Prostate gland (tissue), 2 donors: ENCODE measurements around the gene FJX1. TPM values are rescaled to one million over a fixed set of nuclear protein-coding genes. Genes with fewer than 3 reads are reported as not detected.
"Not testable (repeated sequence)": the region's sequence is repeated elsewhere in the genome, so short reads cannot be mapped to it uniquely, and the experiment has no call there.

Experiments used
- DNase-seq: peaks from one replicate; pipeline ENCODE4 v3.0.0-alpha.2; 2019; ENCODE audit warnings: low spot score
- H3K27ac ChIP-seq, 2 donors: fragments of 200-600 bp; sonication (generic); 2 replicates each; pipeline ENCODE4 v1.5.1; 2017 to 2019
- H3K27me3 ChIP-seq: fragments of 200-600 bp; sonication (generic); replicated peaks from 2 replicates; pipeline ENCODE4 v1.5.1; 2019; ENCODE audit not compliant: insufficient read depth
- H3K36me3 ChIP-seq, 2 donors: fragments of 200-600 bp; sonication (generic); 1 replicate in 1 of 2; 2 replicates in 1 of 2; pipeline versions ENCODE4 v1.5.1 to v1.8.1; 2017 to 2019
- H3K4me1 ChIP-seq: fragments of 200-600 bp; sonication (generic); replicated peaks from 2 replicates; pipeline ENCODE4 v1.5.1; 2019
- H3K4me3 ChIP-seq, 2 donors: fragments of 200-600 bp; sonication (generic); 2 replicates each; pipeline ENCODE4 v1.5.1; 2017 to 2019
- H3K9me3 ChIP-seq: fragments of 200-600 bp; sonication (generic); 2 replicates; pipeline ENCODE4 v1.5.1; 2017
- POLR2A ChIP-seq: fragments of 450-650 bp; IDR thresholded peaks from one replicate; pipeline ENCODE4 v1.6.1; 2016; ENCODE audit warnings: antibody characterized with exemption, mild to moderate bottlenecking
- POLR2AphosphoS5 ChIP-seq: sonication (generic); formaldehyde crosslinking; IDR thresholded peaks from one replicate; pipeline ENCODE4 v1.6.1; 2017; ENCODE audit warnings: antibody characterized with exemption
- WGBS: methylation state at CpG from one replicate; pipeline ENCODE4 v1.1.5; 2018; 5-methylcytosine and 5-hydroxymethylcytosine counted together
- intact Hi-C: fragments of 100-400 bp; cut with DNase I; formaldehyde crosslinking; loops from one replicate; pipeline ENCODE4 v1.14.2; 2022
- total RNA-seq, 2 donors: library from RNA; depleted of rRNA; stranded (reverse); fragments of >200 nt; gene quantifications; one replicate each; pipeline ENCODE4 v1.1.0, GENCODE V29; 2016
- TF ChIP-seq, protein P1 (sequence below), 4 experiments: fragments of 200-600 bp in 2 of 4; fragments of 450-650 bp in 2 of 4; sonication (generic) in 2 of 4; IDR thresholded peaks; 1 replicate in 3 of 4; 2 replicates in 1 of 4; pipeline ENCODE4 v1.5.1; 2016 to 2019; ENCODE audit warnings: antibody characterized with exemption in 4 of 4, mild to moderate bottlenecking in 2 of 4, moderate library complexity in 2 of 4

Gene FJX1
- total RNA-seq, 2 donors from 2014 or later, result 10.8 to 13.7 TPM

DNA sequence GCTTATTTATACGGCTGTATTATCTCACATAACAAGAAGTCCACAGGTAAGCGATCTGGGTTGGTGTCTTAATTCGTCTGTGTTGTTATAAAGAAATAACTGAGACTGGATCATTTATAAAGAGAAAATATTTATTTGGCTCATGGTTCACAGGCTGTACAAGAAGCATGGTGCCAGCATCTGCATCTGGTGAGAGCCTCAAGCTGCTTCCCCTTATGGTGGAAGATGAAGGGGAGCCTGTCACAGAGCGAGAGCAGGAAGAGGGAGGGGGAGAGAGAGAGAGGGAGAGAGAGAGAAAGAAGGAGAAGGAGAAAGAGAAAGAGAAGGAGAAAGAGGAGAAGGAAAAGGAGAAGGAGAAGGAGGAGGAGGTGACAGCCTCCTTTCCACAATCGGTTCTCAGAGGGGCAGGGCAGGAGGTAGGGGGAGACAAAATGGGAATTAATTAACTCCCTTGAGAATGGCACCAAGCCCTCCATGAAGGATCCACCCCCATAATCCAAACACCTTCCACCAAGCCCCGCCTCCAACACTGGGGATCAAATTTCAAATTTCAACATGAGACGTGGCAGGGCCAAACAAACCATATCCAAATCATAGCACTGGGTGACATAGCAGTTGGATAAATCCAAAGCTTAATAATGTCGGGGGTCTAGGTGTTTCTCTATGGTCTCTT is 29.3 kb downstream of the FJX1 start:
- Histone ChIP-seq H3K4me3 (no peak overlapping the region), H3K27me3 (no peaks in the 10 kb centered on the region), H3K4me1 (no peaks in the 10 kb centered on the region), H3K27ac (no peak overlapping the region), H3K9me3 (no peaks in the 10 kb centered on the region), H3K36me3 (no peaks in the 10 kb centered on the region)
- no peak for DNase-seq
- 70% methylated on average over 8 of the region's 8 CpGs for WGBS
- TF ChIP-seq POLR2A, result no peak
- TF ChIP-seq POLR2AphosphoS5, result no peak
- TF ChIP-seq, protein P1, sequence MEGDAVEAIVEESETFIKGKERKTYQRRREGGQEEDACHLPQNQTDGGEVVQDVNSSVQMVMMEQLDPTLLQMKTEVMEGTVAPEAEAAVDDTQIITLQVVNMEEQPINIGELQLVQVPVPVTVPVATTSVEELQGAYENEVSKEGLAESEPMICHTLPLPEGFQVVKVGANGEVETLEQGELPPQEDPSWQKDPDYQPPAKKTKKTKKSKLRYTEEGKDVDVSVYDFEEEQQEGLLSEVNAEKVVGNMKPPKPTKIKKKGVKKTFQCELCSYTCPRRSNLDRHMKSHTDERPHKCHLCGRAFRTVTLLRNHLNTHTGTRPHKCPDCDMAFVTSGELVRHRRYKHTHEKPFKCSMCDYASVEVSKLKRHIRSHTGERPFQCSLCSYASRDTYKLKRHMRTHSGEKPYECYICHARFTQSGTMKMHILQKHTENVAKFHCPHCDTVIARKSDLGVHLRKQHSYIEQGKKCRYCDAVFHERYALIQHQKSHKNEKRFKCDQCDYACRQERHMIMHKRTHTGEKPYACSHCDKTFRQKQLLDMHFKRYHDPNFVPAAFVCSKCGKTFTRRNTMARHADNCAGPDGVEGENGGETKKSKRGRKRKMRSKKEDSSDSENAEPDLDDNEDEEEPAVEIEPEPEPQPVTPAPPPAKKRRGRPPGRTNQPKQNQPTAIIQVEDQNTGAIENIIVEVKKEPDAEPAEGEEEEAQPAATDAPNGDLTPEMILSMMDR (IDR thresholded peaks at IDR 0.05), result no peak
- intact Hi-C loops, result no loop called here

GRCh38 chr11:35650006-35650405 is 31.7 kb downstream of the FJX1 start:
- H3K4me1 ChIP-seq, result no peaks in the 10 kb centered on the region
- no peaks in the 10 kb centered on the region for H3K27me3 ChIP-seq
- no peak for DNase-seq
- no peaks in the 10 kb centered on the region for H3K9me3 ChIP-seq
- H3K27ac ChIP-seq, result no peak overlapping the region
- intact Hi-C loops, result no loop called here
- WGBS, result 8% methylated on average over 1 of the region's 1 CpG
- no peak overlapping the region for H3K4me3 ChIP-seq
- TF ChIP-seq POLR2AphosphoS5, result no peak
- TF ChIP-seq POLR2A, result no peak
- TF ChIP-seq, protein P1 (IDR thresholded peaks at IDR 0.05), result no peak
- H3K36me3 ChIP-seq, result no peaks in the 10 kb centered on the region

DNA sequence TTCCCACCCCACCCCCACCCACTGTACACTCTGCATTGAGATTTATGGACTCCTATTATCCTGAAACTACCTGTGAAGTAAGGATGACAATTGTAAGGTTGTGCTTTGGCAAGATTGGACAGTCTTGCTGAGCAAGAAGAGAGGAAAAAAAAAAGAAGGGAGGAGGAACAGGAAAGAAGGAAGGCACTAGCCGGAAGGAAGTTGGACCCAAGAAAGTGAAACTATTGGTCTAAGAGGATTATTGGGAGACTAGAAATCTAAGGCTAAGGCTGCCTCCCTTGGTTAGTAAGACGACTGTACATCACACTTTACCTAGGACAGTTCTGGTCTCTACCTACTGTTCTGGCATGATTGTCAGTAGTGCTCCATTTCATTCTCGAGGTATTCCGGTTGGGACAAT is 32.2 kb downstream of the FJX1 start:
- no peak overlapping the region for H3K4me3 ChIP-seq
- intact Hi-C loops, result no loop called here
- DNase-seq, result no peak
- no peaks in the 10 kb centered on the region for H3K27me3 ChIP-seq
- TF ChIP-seq POLR2A (no peak), POLR2AphosphoS5 (no peak)
- TF ChIP-seq, protein P1 (IDR thresholded peaks at IDR 0.05), result no peak
- no peaks in the 10 kb centered on the region for H3K9me3 ChIP-seq
- WGBS, result 88% methylated on average over 4 of the region's 4 CpGs
- no peaks in the 10 kb centered on the region for H3K4me1 ChIP-seq
- H3K27ac ChIP-seq, result no peak overlapping the region
- no peaks in the 10 kb centered on the region for H3K36me3 ChIP-seq

DNA sequence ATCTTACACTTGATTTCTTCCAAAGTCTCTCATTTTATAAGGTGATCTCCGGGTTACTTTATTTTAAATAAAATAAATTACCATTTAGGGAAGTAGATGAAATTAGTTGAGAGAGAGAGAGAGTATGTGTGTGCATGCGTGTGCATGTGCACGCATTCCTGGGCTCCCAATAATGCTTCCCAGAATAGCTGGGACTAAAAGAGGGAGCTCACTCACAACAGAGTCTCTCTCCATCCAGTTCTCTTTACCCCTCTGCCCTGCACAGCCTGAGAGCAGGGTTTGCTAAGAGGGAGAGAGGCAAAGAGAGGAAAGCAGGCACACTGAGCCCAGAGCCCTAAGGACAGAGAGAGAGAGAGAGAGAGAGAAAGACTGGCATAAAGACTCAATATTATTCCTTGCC is 33.0 kb downstream of the FJX1 start:
- Histone ChIP-seq H3K27me3 (no peaks in the 10 kb centered on the region), H3K27ac (no peak overlapping the region), H3K4me1 (no peaks in the 10 kb centered on the region), H3K4me3 (no peak overlapping the region), H3K36me3 (no peaks in the 10 kb centered on the region), H3K9me3 (no peaks in the 10 kb centered on the region)
- intact Hi-C loops, result no loop called here
- 89% methylated on average over 3 of the region's 3 CpGs for WGBS
- TF ChIP-seq POLR2AphosphoS5, result no peak
- TF ChIP-seq POLR2A, result no peak
- TF ChIP-seq, protein P1 (IDR thresholded peaks at IDR 0.05), result no peak
- no peak for DNase-seq

GRCh38 chr11:35652786-35653185 is 34.5 kb downstream of the FJX1 start:
- H3K4me1 ChIP-seq, H3K27ac ChIP-seq, H3K9me3 ChIP-seq, intact Hi-C loops, DNase-seq, H3K27me3 ChIP-seq, H3K4me3 ChIP-seq, H3K36me3 ChIP-seq: not testable (repeated sequence)
- WGBS, result 94% methylated on average over 5 of the region's 5 CpGs
